Femur (tissue), 1 donor: ENCODE results near the gene CXorf66.
A peak's percentile ranks its signal among the peaks of the same experiment; 100 is the strongest.
"Not testable (repeated sequence)": the region's sequence is repeated elsewhere in the genome, so short reads cannot be mapped to it uniquely, and the experiment has no call there.

ENCODE experiments used
- DNase-seq: peaks from one replicate; pipeline ENCODE4 v3.0.0-alpha.2; 2017

Gene CXorf66, protein sequence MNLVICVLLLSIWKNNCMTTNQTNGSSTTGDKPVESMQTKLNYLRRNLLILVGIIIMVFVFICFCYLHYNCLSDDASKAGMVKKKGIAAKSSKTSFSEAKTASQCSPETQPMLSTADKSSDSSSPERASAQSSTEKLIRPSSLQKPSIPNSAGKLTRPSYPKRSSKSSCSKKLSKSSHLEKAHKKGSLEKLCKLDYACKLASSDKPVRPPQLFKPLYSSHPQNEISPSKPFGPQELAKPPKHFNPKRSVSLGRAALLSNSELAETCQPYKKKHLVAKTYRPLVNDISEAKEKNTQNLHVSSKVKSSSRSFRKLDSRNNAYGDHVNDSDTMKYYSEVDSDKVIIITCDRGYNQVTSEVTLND

DNA sequence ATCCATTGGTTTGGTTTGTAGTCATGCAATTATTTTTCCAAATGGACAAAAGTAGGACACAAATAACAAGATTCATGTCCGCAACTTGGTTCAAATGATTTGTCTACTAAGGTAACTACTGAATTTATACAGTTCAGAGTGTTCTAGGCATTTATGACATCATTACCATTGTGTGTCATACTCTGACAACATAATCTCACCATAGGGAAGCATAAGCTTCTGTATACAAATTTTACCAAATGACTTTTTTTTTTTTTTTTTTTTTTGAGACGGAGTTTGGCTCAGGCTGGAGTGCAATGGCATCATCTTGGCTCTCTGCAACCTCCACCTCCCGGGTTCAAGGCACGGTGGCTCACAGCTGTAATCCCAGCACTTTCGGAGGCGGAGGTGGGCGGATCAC, at the start of gene CXorf66:
Gene CXorf66, minus strand, starts transcription at position 101 of the 400 bp plus-strand sequence. Its CDS starts 25 bp downstream, at position 76.
- no peak for DNase-seq

GRCh38 chrX:139982856-139983255, 17.5 kb upstream of the CXorf66 start:
- no peak for DNase-seq

DNA sequence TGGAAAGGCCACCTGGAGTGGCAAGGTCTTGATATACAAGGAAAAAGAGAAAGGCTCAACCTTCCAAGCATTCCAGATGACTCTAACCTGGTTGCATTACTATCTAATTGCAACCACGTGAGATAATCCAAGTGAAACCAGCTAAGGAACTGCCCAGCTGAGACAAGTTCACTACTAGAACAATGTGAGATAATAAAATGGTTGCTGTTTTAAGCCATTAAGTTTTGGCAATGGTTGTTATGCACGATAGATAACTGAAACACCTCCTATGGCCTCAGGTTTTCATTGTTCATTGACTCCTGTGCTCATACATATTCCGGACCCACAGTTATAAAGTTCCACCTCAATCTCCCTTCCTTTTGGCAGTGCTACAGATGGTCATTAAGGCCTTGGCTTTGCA, 9.2 kb upstream of the CXorf66 start:
- DNase-seq = no peak

DNA sequence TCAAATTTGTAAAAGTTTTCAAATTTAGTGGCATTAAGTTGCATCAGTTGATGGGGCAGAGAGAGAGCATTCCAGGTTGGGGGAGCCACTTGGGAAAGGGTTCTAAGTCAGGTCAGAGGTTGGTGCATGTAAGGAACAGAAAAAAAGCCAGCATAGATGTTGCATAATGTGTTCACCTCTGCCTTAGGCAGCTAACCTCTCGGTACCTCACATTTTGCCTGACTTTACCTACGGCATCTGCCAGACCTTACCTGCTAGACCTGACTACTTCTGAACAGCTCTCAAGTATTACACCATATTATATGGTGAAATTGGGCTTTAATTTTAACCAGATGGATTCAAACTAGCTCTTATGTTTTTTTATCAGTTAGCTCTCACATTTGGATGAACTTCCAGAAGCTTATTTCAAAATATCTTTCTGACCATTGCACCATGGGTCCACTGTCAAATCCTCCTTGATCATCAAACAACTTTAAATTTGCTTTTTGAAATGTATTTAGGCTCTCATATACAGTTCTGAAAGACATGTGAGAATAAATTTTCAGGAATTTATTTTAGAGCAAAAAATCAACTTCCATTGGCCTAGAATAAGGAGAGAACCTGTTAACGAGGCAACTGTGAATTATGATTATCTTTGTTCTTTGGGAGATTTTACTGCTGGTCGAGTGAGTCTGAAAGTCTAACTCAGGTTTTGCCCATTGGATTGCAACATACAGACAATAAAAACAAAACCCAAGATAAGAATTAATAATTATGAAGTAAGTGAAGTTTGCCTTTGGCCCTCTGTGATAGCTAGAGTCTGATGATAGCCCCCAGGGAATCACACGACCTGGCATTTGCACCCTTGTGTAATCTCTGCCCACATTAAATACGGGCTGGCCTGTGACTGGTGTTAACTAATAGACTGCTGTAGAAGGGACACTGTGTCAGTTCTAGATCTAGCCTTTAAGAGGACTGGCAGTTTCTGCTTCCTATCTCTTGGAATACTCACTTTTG, 7.6 kb upstream of the CXorf66 start:
- DNase-seq = no peak

GRCh38 chrX:139972113-139972512, 6.8 kb upstream of the CXorf66 start:
- DNase-seq = no peak

- DNase-seq = no peak
Measured at GRCh38 chrX:139971394-139971749, 6.1 kb upstream of the CXorf66 start.

DNA sequence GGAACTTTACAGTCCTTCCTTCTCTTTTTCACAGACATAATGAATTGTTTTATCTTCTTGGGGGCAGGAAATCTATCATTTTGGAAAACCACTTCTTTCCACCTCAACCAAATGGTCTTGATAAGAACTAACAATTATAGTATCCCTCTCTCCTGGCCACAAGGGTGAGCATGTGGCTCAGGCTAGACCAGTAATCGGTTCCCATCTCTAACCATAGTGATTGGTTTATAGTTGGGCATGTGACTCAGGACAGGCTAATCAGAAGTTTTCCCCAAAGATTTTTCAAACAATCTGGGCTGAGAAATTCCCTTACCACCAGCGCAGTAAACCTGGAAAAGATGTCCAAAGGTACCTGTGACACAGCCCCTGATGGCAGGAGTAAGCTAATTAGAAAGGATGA, 4.0 kb upstream of the CXorf66 start:
- DNase-seq = no peak

GRCh38 chrX:139967750-139968149, 2.4 kb upstream of the CXorf66 start:
- DNase-seq = no peak

- DNase-seq = no peak
Measured at GRCh38 chrX:139967300-139967699, 2.0 kb upstream of the CXorf66 start.

- DNase-seq = not testable (repeated sequence)
Measured at GRCh38 chrX:139966159-139966558, 838 bp upstream of the CXorf66 start.

- not testable (repeated sequence) for DNase-seq
Measured at GRCh38 chrX:139961091-139961490, 4.2 kb downstream of the CXorf66 start.

GRCh38 chrX:139949703-139950102, 15.6 kb downstream of the CXorf66 start:
- no peak for DNase-seq

DNA sequence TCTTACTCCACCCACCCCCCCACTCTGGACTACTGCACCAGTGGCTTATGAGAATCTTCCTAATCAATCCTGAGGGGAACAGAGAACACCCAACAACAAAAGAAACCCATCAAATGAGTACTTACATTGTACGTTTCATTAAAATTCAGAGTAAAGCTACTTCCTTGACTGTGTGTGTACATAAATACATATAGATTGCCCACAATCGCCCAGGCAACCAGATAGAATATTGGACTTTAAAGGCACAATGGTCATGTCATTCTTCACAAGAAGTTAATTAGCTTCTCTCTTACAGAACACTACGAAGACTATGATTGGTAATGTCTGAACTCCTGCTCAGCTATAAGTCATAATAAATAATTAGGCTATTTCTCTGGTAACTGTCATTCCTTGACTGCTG, 20.2 kb downstream of the CXorf66 start:
- DNase-seq = no peak

DNA sequence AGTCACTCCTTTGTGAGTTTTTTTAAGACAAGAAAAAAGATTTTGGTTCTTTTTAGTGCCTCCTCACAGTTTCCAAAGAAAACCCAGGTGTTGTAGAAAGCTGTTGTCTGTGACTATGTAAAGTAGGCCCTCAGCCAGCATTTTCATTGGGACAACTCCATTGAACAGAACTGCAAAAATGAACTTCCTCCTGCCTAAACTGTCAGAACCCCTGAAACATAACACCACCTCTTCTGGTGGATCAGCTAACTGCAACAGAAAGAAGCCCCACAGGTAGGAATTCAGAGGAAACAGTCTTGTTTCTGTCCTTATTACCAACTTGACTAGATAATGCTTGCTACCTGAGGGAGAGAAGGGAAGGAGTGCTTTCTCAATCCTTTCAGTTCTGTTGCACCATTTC, 29.1 kb downstream of the CXorf66 start:
- DNase-seq = no peak

DNA sequence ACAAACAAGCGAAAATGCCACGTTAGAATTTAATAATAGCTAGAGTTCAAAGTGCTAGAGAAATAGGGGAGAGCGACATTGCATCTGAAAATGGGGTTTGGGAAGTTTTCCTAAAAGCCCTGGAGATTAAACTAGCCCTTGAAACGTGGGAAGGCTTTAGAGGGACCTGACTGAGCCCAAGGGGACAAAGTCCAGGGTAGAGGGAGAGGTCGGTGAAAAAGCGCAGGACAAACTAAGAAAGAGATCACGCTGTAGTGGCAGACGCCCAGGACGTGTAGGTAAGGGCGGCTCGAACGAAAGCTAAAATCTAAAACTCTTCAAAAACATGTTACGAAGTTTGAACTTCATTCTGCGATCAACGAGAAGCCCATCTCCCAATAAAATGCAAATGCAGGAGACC, 31.4 kb downstream of the CXorf66 start:
- DNase-seq = no peak

- peak; percentile 91 for DNase-seq
Measured at GRCh38 chrX:139932901-139933796, 32.2 kb downstream of the CXorf66 start, which contains the start of gene ATP11C. ATP11C (minus strand) TSS chrX:139933053; CDS start chrX:139932042, 1,011 bp downstream.

DNA sequence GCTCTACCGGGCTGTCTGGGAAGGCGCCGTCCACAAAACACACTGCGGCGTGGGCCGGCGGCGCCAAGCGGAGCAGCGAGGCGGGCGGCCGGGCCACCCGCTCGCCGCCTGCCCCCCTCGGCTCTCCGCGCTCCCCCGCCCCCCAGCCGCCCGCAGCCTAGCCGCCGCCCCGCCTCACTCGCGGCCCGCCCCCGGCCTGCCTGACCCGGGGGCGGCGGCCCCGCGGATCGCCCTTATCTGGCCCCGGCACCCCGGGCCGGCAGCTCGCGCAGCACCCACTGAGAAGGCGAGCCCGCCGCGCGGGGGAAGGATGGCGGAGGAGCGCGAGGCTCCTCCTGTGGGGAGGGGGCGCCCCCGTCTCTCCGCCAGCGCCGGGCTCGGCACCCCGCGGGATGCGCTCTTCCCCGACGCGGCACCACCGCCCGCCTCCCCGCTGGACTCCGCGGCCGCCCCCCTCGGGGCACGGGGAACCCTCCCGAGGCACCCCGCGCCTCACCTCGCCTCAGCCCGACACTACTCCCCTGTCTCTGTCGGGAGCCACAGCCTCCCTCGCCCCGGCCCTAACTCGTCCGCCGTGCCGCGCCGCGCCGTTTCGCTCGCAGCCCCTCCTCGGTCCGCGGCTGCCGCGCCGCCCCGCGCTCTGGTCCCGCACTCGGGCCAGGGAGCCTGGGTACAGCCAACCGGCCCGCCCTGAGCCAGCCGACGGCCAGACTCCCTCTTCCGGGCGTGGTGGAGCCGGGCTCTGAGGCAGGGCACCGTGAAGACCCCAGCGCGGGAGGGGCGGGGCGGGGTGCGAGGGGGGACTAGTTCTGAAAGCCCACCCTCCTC, 33.0 kb downstream of the CXorf66 start:
- DNase-seq = peak; percentile 55

DNA sequence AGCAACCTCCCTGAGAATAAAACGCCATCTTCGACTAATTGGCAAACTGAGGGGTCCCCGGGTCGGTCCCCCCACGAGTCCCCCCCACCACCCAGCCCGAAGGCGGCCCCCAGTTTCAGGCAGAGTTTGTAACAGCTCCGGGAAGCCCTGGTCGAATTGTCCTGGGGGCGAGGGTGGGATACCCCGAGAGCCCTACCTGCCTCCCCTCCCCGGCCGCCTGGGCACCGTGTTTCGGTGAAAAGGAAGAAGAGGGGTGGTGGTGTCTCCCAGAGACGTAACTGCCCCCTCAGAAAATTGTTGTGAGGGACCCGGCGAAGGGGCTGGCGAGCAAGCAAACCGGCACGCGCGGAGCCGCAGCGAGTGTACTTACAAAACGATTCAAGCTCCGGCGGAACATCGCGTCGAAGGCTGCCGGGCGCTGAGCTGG, 33.7 kb downstream of the CXorf66 start:
- DNase-seq = no peak

- DNase-seq = peak; percentile 29
Measured at GRCh38 chrX:139930916-139931645, 34.2 kb downstream of the CXorf66 start.

GRCh38 chrX:139930401-139930800, 34.9 kb downstream of the CXorf66 start:
- no peak for DNase-seq

- DNase-seq = no peak
Measured at GRCh38 chrX:139929876-139930275, 35.4 kb downstream of the CXorf66 start.
